CD4-positive, alpha-beta T cell treated with Interleukin-15 for 1 hour (primary cell): ENCODE data around the gene SH2D3A.
"Not testable (repeated sequence)": the region's sequence is repeated elsewhere in the genome, so short reads cannot be mapped to it uniquely, and the experiment has no call there.

ENCODE experiments used
- DNase-seq: peaks from one replicate; pipeline ENCODE4 v3.0.0-alpha.2; 2020

SH2D3A gene

GRCh38 chr19:6767357-6768235 is at the start of gene SH2D3A:
Gene SH2D3A, minus strand, starts transcription at chr19:6767435. Its CDS starts 3,687 bp downstream, at chr19:6763748.
- peak; percentile 95 for DNase-seq

GRCh38 chr19:6813659-6814058 is 46.4 kb upstream of the SH2D3A start:
- no peak for DNase-seq

- DNase-seq: no peak
These were observed 45.4 kb upstream of the SH2D3A start for GRCh38 chr19:6812612-6813011.

- no peak for DNase-seq
These were observed 44.7 kb upstream of the SH2D3A start for GRCh38 chr19:6811906-6812305.

- DNase-seq: no peak
These were observed 44.1 kb upstream of the SH2D3A start for GRCh38 chr19:6811378-6811777.

- DNase-seq: no peak
These were observed 42.0 kb upstream of the SH2D3A start for GRCh38 chr19:6809262-6809661.

- DNase-seq: no peak
These were observed 41.3 kb upstream of the SH2D3A start for GRCh38 chr19:6808494-6808893.

GRCh38 chr19:6807291-6807690 is 40.1 kb upstream of the SH2D3A start:
- no peak for DNase-seq

- no peak for DNase-seq
These were observed 39.3 kb upstream of the SH2D3A start for GRCh38 chr19:6806488-6806887.

- DNase-seq: peak; percentile 23
These were observed 35.8 kb upstream of the SH2D3A start for GRCh38 chr19:6803036-6803404.

- DNase-seq: peak; percentile 84
These were observed 35.3 kb upstream of the SH2D3A start for GRCh38 chr19:6802336-6803035.

GRCh38 chr19:6801485-6802086 is 34.4 kb upstream of the SH2D3A start:
- DNase-seq: peak; percentile 86

- no peak for DNase-seq
These were observed 33.8 kb upstream of the SH2D3A start for GRCh38 chr19:6800991-6801484.

GRCh38 chr19:6800160-6800790 is 33.0 kb upstream of the SH2D3A start:
- DNase-seq: not testable (repeated sequence)

- DNase-seq: no peak
These were observed 30.4 kb upstream of the SH2D3A start for GRCh38 chr19:6797646-6798045.

- no peak for DNase-seq
These were observed 29.0 kb upstream of the SH2D3A start for GRCh38 chr19:6796278-6796677.

- no peak for DNase-seq
These were observed 27.6 kb upstream of the SH2D3A start for GRCh38 chr19:6794686-6795431.

- no peak for DNase-seq
These were observed 26.7 kb upstream of the SH2D3A start for GRCh38 chr19:6793973-6794372.

- DNase-seq: no peak
These were observed 26.2 kb upstream of the SH2D3A start for GRCh38 chr19:6793411-6793810.

- DNase-seq: no peak
These were observed 24.0 kb upstream of the SH2D3A start for GRCh38 chr19:6791237-6791636.

GRCh38 chr19:6790194-6791128 is 23.2 kb upstream of the SH2D3A start:
- no peak for DNase-seq
